Measurements from ENCODE around the gene CTXN2. TPM values are rescaled to one million over a fixed set of nuclear protein-coding genes. Genes with fewer than 3 reads are reported as not detected.

The CTXN2 gene
- total and polyA plus RNA-seq, 2 of the 13 experiments (the other 11 are each of a cell fraction or from before 2014, with no cell fraction given) = not detected

GRCh38 chr15:48177766-48178647 is 13.5 kb upstream of the CTXN2 start, which contains the start of gene MYEF2 (continued):
- TF ChIP-seq DMTF1 (CRISPR knock-in tag; IDR thresholded peaks at IDR 0.05) = no peak
- no peak for TF ChIP-seq MTF1 (CRISPR knock-in tag; IDR thresholded peaks at IDR 0.05)
- no peak for TF ChIP-seq ZNF160 (CRISPR knock-in tag; IDR thresholded peaks at IDR 0.05)
- TF ChIP-seq ZNF343 (CRISPR knock-in tag; IDR thresholded peaks at IDR 0.05) = no peak
- TF ChIP-seq ZNF33A (CRISPR knock-in tag; IDR thresholded peaks at IDR 0.05; ENCODE audit: borderline replicate concordance) = no peak
- no peak for TF ChIP-seq ETS1 (CRISPR knock-in tag; IDR thresholded peaks at IDR 0.05)
- no peak for TF ChIP-seq SETDB1 (CRISPR knock-in tag; IDR thresholded peaks at IDR 0.05; ENCODE audit: borderline replicate concordance)
- no peak for TF ChIP-seq FIP1L1 (IDR thresholded peaks at IDR 0.05; ENCODE audit: borderline replicate concordance, insufficient read depth, low read depth, low read length)
- no peak for TF ChIP-seq ZNF260 (CRISPR knock-in tag; IDR thresholded peaks at IDR 0.05; ENCODE audit: borderline replicate concordance, low read depth)
- no peak; the same call in 1 of the 2 replicates for TF ChIP-seq POGK (CRISPR knock-in tag; conservative IDR thresholded peaks at IDR 0.05)
- no peak for TF ChIP-seq FOXA1 (IDR thresholded peaks at IDR 0.05)
- TF ChIP-seq FOXA1 (CRISPR knock-in tag; IDR thresholded peaks at IDR 0.05) = no peak
- no peak for TF ChIP-seq DZIP1 (CRISPR knock-in tag; IDR thresholded peaks at IDR 0.05)
- TF ChIP-seq ZFP91 (CRISPR knock-in tag; IDR thresholded peaks at IDR 0.05; ENCODE audit: borderline replicate concordance) = 0 out of 2 replicates have a peak, but pooled peaks have one; percentile 22
- TF ChIP-seq LBX2 (CRISPR knock-in tag; IDR thresholded peaks at IDR 0.05; ENCODE audit: borderline replicate concordance) = no peak
- no peak for TF ChIP-seq ZNF766 (CRISPR knock-in tag; IDR thresholded peaks at IDR 0.05; ENCODE audit: borderline replicate concordance)
- 0 out of 2 replicates have a peak, but pooled peaks have one; percentile 43 for TF ChIP-seq ZC3H13 (CRISPR knock-in tag; IDR thresholded peaks at IDR 0.05)
- no peak for TF ChIP-seq DMAP1 (CRISPR knock-in tag; IDR thresholded peaks at IDR 0.05)

Measured in HepG2 (cell line).